ENCODE measurements around the gene CD8A.
A peak's percentile ranks its signal among the peaks of the same experiment; 100 is the strongest.

CD8A gene

DNA sequence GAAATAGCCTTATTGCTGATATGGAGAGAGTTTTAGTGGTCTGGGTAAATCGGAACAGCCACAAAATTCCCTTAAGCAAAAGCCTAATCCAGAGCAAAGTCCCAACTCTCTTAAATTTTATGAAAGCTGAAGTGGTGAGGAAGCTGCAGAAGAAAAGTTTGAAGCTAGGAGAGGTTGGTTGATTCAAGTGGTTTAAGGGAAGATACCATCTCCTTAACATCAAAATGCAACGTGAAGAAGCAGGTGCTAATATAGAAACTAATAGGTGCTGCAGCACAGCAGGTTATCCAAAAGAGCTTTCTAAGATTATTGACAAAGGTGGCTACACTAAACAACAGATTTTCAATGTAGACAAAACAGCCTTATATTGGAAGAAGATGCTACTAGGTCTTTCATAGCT is 28.2 kb upstream of the CD8A start:
- TF ChIP-seq, protein P1, sequence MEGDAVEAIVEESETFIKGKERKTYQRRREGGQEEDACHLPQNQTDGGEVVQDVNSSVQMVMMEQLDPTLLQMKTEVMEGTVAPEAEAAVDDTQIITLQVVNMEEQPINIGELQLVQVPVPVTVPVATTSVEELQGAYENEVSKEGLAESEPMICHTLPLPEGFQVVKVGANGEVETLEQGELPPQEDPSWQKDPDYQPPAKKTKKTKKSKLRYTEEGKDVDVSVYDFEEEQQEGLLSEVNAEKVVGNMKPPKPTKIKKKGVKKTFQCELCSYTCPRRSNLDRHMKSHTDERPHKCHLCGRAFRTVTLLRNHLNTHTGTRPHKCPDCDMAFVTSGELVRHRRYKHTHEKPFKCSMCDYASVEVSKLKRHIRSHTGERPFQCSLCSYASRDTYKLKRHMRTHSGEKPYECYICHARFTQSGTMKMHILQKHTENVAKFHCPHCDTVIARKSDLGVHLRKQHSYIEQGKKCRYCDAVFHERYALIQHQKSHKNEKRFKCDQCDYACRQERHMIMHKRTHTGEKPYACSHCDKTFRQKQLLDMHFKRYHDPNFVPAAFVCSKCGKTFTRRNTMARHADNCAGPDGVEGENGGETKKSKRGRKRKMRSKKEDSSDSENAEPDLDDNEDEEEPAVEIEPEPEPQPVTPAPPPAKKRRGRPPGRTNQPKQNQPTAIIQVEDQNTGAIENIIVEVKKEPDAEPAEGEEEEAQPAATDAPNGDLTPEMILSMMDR (IDR thresholded peaks at IDR 0.05; ENCODE audit: insufficient read depth, low read depth, low read length, missing control alignments): no peak

DNA sequence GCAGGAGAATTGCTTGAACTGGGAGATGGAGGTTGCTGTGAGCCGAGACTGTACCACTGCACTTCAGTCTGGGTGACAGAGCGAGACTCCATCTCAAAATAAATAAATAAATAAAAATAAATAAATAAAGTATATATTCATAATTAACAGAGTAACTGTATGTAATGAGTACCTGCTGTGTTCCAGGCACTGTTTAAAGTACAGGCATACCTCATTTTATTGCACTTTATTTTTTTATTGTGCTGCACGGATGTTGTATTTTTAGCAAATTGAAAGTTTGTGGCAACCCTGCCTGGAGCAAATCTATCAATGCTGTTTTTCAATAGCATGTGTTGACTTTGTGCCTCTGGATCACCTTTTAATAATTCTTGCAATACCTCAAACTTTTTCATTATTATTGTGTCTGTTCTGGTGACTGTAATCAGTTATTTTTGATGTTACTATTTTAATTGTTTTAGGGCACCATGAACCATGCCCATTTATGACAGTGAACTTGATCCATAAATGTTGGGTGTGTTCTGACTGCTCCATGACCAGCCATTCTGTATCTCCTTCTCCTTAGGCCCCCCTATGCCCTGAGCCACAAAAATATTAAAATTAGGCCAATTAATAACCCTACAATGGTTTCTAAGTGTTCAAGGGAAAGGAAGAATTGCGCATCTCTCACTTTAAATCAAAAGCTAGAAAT is 27.5 kb upstream of the CD8A start:
- TF ChIP-seq, protein P1 (IDR thresholded peaks at IDR 0.05; ENCODE audit: insufficient read depth, low read depth, low read length, missing control alignments): no peak
- H3K4me3 ChIP-seq (ENCODE audit: low read depth, low read length): no peak overlapping the region
- DNase-seq (ENCODE audit: low read depth): no peak

More for the DNA sequence above, 28.2 kb upstream of the CD8A start:
- DNase-seq (ENCODE audit: low read depth): no peak
- no peak overlapping the region for H3K4me3 ChIP-seq (ENCODE audit: low read depth, low read length)

DNA sequence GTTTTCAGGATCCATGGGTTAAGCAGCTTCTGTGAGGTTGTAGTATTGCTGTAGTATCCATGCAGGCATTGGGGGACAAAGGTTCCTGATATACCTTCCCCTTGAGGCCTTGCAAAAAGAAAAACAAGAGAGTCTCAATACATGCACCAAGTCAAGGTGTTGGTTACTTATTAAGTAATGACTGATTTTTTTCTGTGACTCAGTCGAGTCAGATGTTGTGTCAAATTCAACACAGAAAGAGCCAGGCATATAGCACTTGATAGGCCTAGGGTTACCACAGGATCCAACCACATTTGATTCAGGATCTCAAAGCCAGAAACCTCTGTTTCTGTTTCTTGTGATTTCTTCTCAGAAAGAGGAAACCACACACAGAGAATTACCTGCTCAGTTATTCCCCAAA is 24.9 kb upstream of the CD8A start:
- DNase-seq (ENCODE audit: low read depth): no peak
- TF ChIP-seq, protein P1 (IDR thresholded peaks at IDR 0.05; ENCODE audit: insufficient read depth, low read depth, low read length, missing control alignments): no peak
- H3K4me3 ChIP-seq (ENCODE audit: low read depth, low read length): no peak overlapping the region

DNA sequence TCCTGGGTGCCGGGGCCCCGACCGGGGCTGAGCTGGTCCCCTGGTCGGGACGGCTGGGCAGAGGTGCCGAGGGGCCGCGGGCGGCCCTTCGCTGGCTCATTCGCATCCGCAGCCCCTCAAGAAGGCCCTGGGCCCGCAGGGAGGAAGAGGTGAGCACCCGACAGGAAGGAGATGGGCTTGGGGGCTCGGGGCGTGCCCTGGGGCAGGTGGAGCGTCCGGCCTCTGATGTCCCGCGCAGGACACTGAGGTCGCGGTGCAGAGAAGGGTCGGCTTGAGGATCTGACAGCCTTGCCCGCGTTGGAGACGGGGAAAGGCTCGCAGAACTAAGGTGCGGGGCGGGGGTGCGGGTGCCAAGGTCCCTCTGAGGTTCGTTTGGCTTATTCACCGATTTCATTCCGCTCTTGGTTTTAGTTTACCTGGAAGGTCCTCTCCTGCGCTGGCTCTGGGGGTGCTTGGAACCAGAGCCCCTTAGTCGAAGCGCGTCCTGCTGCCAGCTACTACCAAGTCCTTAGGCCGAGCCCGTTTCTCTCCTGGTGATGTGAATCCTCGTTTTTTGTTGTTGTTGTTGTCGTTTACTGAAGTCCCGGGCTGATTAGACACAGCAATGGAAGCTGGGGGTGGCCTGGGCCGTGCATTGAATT is 18.9 kb upstream of the CD8A start:
- DNase-seq (ENCODE audit: low read depth): no peak
- H3K4me3 ChIP-seq (ENCODE audit: low read depth, low read length): no peak overlapping the region
- TF ChIP-seq, protein P1 (IDR thresholded peaks at IDR 0.05; ENCODE audit: insufficient read depth, low read depth, low read length, missing control alignments): no peak

DNA sequence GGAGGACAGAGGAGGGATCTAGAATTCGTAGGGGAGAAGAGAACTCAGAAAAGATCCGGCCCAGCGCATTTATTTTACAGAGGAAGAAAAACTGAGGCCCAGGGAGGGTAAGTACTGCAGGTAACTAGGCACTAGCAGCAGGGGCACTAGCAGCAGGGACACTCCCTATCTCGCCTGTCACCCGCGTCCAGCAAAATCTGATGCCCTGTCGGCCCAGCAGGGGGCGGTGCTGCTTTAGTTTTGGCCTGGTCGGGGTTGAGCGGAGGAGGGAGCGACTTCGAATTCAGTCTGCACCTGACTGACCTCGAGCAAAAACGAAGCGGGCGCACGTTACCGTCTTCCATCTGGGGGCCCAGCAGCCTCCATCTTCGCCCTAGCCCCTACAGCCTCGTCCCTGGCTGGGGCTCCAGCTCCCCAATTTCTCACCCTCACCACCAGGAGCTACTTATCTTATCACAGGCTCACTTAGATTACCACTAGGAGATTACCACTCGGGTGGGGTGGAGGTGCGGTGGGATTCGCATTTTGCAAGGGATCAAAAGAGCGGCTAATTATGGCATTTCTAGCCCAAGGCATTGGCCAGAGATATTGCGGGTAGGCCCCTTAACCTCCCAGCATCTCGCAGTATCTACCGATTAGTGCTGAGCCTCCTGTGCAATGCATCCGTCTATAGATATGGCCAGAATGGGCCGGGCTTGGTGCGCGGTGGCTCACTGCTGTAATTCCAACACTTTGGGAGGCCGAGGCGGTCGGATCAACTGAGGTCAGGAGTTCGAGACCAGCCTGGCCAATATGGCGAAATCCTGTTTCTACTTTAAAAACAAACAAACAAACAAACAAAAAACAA is 17.8 kb upstream of the CD8A start:
- H3K4me3 ChIP-seq (ENCODE audit: low read depth, low read length): no peak overlapping the region; the same call in 1 of the 2 replicates
- DNase-seq (ENCODE audit: low read depth): peak; percentile 90
- TF ChIP-seq, protein P1 (IDR thresholded peaks at IDR 0.05; ENCODE audit: insufficient read depth, low read depth, low read length, missing control alignments): peak; percentile 86

DNA sequence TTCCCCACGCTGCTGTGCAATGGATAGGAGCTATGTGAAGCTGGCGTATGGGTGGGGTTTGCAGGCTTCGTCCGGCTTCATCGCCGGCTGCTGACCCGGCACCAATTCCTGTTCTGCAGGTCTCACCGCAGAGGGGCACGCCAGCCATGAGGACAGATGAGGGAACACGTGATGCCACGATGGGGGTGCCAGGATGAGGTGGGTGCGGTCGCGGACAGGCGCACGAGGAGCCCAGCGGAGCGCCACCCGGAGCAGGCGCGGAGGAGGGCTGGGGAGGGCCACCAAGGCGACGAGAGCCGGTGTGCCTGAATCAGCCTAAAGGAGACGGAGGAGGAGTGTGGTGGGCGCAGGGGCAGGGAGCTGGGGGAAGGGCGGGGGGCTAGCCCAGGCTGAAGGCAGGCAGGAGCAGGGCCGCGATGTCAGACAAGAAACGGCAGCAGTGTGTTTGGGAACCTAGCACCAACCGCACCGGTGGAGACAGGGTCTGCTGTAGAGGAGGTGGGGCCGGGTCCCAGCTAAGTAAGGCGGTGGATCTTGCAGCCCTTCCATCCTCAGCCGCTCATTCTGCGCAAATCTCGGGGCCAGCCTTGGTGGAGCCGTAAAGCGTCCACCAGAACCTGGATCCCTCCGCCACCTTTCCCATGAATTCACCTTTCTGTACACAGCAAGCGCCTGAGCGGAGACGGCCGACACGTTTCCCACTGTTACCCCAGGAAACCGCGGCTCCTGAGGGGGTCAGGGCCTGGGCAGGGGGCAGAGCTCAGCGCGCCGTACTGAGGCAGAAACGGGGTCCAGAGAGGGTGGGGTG is 17.0 kb upstream of the CD8A start:
- TF ChIP-seq, protein P1 (IDR thresholded peaks at IDR 0.05; ENCODE audit: insufficient read depth, low read depth, low read length, missing control alignments): no peak
- DNase-seq (ENCODE audit: low read depth): peak; percentile 32
- peak overlapping the region; percentile 26 for H3K4me3 ChIP-seq (ENCODE audit: low read depth, low read length)

Data from GM12865 (cell line).